K562 (cell line): ENCODE results near the gene HPRT1. TPM values are rescaled to one million over a fixed set of nuclear protein-coding genes. Genes with fewer than 3 reads are reported as not detected.

Experiments
- ATAC-seq: fragments of 200-7000 bp; cut with Tn5 transposase; 3 replicates; pipeline ENCODE4 v1.9.1; 2020; ENCODE audit warnings: moderate library complexity
- BruUV-seq: library from RNA; stranded (reverse); fragments of 400-500 nt; replicated peaks from 2 replicates; lab custom pipeline; 2021; lab: Mats Ljungman, UMichigan
- CTCF ChIA-PET: fragments of 300-600 bp; formaldehyde crosslinking; extraction: SDS; loops from one replicate; lab custom pipeline; 2021; ENCODE audit warnings: low intra/inter-chr PET ratio; lab: Yijun Ruan, JAX
- POLR2A ChIA-PET: fragments of 300-600, 350-650 bp; sonication (Branson Sonifier 250); formaldehyde crosslinking; extraction: SDS; loops from one replicate; lab custom pipeline; 2021; ENCODE audit warnings: antibody characterized with exemption, inconsistent platforms; lab: Yijun Ruan, JAX
- DNase-seq, 4 experiments: peaks; one replicate each; pipeline versions ENCODE4 v3.0.0 to v3.0.0-alpha.2; 2011 to 2018; ENCODE audit warnings: low spot score in 3 of 4, mixed read lengths in 3 of 4; ENCODE audit errors: extremely low read depth in 1 of 4
- FAIRE-seq: peaks from 2 replicates; lab custom pipeline; 2011; peaks lifted over from hg19 to GRCh38; lab: Jason Lieb, UNC
- H2AFZ ChIP-seq: 2 replicates; pipeline ENCODE4 v1.6.0; 2011; ENCODE audit warnings: low read depth, low read length, control low read depth, inconsistent platforms
- H3K27ac ChIP-seq: fragments of 200-600 bp; 3 replicates; pipeline ENCODE4 v1.8.0; 2011; ENCODE audit warnings: low read depth, mild to moderate bottlenecking, control low read depth, inconsistent platforms, low read length, moderate library complexity, mixed read lengths; ENCODE audit errors: extremely low read depth
- H3K27me3 ChIP-seq, 2 experiments: fragments of 300-600 bp in 1 of 2; 2 replicates in 1 of 2; 3 replicates in 1 of 2; pipeline versions ENCODE4 v1.6.0 to v1.8.0; 2011; ENCODE audit warnings: inconsistent platforms in 2 of 2, low read length in 2 of 2, mild to moderate bottlenecking in 1 of 2, mixed read lengths in 1 of 2, moderate library complexity in 1 of 2; ENCODE audit not compliant: control insufficient read depth in 2 of 2, insufficient read depth in 2 of 2
- H3K36me3 ChIP-seq: fragments of 300-600 bp; 3 replicates; pipeline ENCODE4 v1.8.0; 2011; ENCODE audit warnings: mild to moderate bottlenecking, low read length, inconsistent platforms; ENCODE audit not compliant: control insufficient read depth, insufficient read depth
- H3K4me1 ChIP-seq, 2 experiments: fragments of 200-600 bp in 1 of 2; replicated peaks in 1 of 2; 2 replicates in 1 of 2; 3 replicates in 1 of 2; pipeline versions ENCODE4 v1.5.1 to v1.8.0; 2011; ENCODE audit warnings: inconsistent platforms in 2 of 2, low read length in 2 of 2, mild to moderate bottlenecking in 1 of 2, mixed read lengths in 1 of 2, moderate library complexity in 1 of 2; ENCODE audit not compliant: control insufficient read depth in 2 of 2, insufficient read depth in 2 of 2
- H3K4me2 ChIP-seq: 2 replicates; pipeline ENCODE4 v1.6.1; 2011; ENCODE audit warnings: low read length, control low read depth, inconsistent platforms, mixed read lengths; ENCODE audit not compliant: insufficient read depth
- H3K4me3 ChIP-seq: fragments of 200-600 bp; sonication (generic), shearing (Covaris generic); 2 replicates; pipeline ENCODE4 v1.5.1; 2016; ENCODE audit warnings: control low read depth, inconsistent platforms
- H3K79me2 ChIP-seq: fragments of 200-600 bp; 3 replicates; pipeline ENCODE4 v1.8.0; 2011; ENCODE audit warnings: low read length, inconsistent platforms; ENCODE audit not compliant: control insufficient read depth, insufficient read depth
- H3K9ac ChIP-seq, 2 experiments: 2 replicates each; pipeline versions ENCODE4 v1.6.0 to v1.6.1; 2011; ENCODE audit warnings: low read depth in 2 of 2, low read length in 2 of 2, control low read depth in 1 of 2, inconsistent platforms in 1 of 2, mild to moderate bottlenecking in 1 of 2, mixed read lengths in 1 of 2; ENCODE audit not compliant: insufficient read depth in 1 of 2
- H3K9me1 ChIP-seq: one replicate; pipeline ENCODE4 v1.6.0; 2011; ENCODE audit warnings: inconsistent platforms, mild to moderate bottlenecking, low read length, moderate library complexity; ENCODE audit not compliant: control insufficient read depth, insufficient read depth
- H3K9me3 ChIP-seq: replicated peaks from 2 replicates; pipeline ENCODE4 v1.5.1; 2011; ENCODE audit warnings: low read depth, low read length, inconsistent platforms; ENCODE audit not compliant: control insufficient read depth, insufficient read depth
- H4K20me1 ChIP-seq: replicated peaks from 2 replicates; pipeline ENCODE4 v1.6.1; 2011; ENCODE audit warnings: low read length, inconsistent platforms, mixed read lengths; ENCODE audit not compliant: control insufficient read depth, insufficient read depth
- BRF2 ChIP-seq: IDR thresholded peaks from 3 replicates; pipeline ENCODE4 v1.6.1; 2011; ENCODE audit warnings: borderline replicate concordance, mild to moderate bottlenecking; ENCODE audit not compliant: insufficient read length, insufficient read depth
- CTBP1 ChIP-seq: fragments of 450-650 bp; IDR thresholded peaks from 2 replicates; pipeline ENCODE4 v1.6.1; 2016; ENCODE audit warnings: borderline replicate concordance
- ELF1 ChIP-seq: fragments of 200-800 bp; sonication (Bioruptor generic); IDR thresholded peaks from 2 replicates; pipeline ENCODE4 v1.6.1; 2016; ENCODE audit warnings: missing genetic modification characterization, missing compliant biosample characterization
- FOXJ2 ChIP-seq: fragments of 200-800 bp; sonication (Bioruptor generic); IDR thresholded peaks from 2 replicates; pipeline ENCODE4 v1.6.1; 2016; ENCODE audit warnings: missing genetic modification characterization, missing compliant biosample characterization
- KLF13 ChIP-seq: fragments of 450-650 bp; IDR thresholded peaks from 2 replicates; pipeline ENCODE4 v1.6.1; 2016; ENCODE audit warnings: missing genetic modification characterization, low read depth, mild to moderate bottlenecking, missing compliant biosample characterization, moderate library complexity, borderline replicate concordance
- PATZ1 ChIP-seq: fragments of 250-450 bp; sonication (Bioruptor Pico); IDR thresholded peaks from 2 replicates; pipeline ENCODE4 v1.5.0; 2020; ENCODE audit warnings: mild to moderate bottlenecking, borderline replicate concordance
- TEAD4 ChIP-seq, 2 experiments: sonication (generic) in 1 of 2; formaldehyde crosslinking in 1 of 2; IDR thresholded peaks; 2 replicates each; pipeline versions ENCODE4 v1.6.1 to v1.8.0; 2012 to 2022; ENCODE audit warnings: borderline replicate concordance in 1 of 2, inconsistent platforms in 1 of 2, low read length in 1 of 2, mild to moderate bottlenecking in 1 of 2, missing genetic modification reagents in 1 of 2
- YY1 ChIP-seq, 3 experiments: IDR thresholded peaks; 2 replicates each; pipeline ENCODE4 v1.6.1; 2011; ENCODE audit warnings: low read length in 2 of 3, mild to moderate bottlenecking in 2 of 3, moderate library complexity in 2 of 3, borderline replicate concordance in 1 of 3, control low read depth in 1 of 3, low read depth in 1 of 3; ENCODE audit not compliant: insufficient read depth in 3 of 3, insufficient replicate concordance in 2 of 3, control insufficient read depth in 1 of 3, insufficient read length in 1 of 3; ENCODE audit errors: extremely low read depth in 1 of 3
- ZNF277 ChIP-seq: fragments of 250-450 bp; sonication (Bioruptor Pico); IDR thresholded peaks from 2 replicates; pipeline ENCODE4 v1.8.0; 2022; ENCODE audit warnings: inconsistent platforms, mild to moderate bottlenecking, moderate library complexity, borderline replicate concordance
- ZNF280A ChIP-seq: fragments of 450-650 bp; IDR thresholded peaks from 2 replicates; pipeline ENCODE4 v1.6.1; 2018; ENCODE audit warnings: mild to moderate bottlenecking, low read depth; ENCODE audit not compliant: partially characterized antibody
- WGBS: fragments of 100-300 bp; shearing (Covaris generic); methylation state at CpG from one replicate; pipeline ENCODE4 v1.1.6; 2016; ENCODE audit warnings: low coverage, mixed read lengths; ENCODE audit not compliant: insufficient coverage; ENCODE audit errors: missing lambda C conversion rate; 5-methylcytosine and 5-hydroxymethylcytosine counted together
- in situ Hi-C: fragments of 300-500 bp; cut with MboI; formaldehyde crosslinking; loops from 4 replicates; pipeline ENCODE4 v1.15.0; 2018; ENCODE audit warnings: inconsistent platforms, mixed read lengths
- intact Hi-C: fragments of 100-400 bp; cut with micrococcal nuclease; formaldehyde crosslinking; loops from 2 replicates; pipeline ENCODE4 v1.14.2; 2022
- polyA plus RNA-seq, 8 experiments: library from polyadenylated mRNA; depleted of rRNA in 4 of 8; stranded (reverse) in 5 of 8; unstranded in 3 of 8; fragments of >200 nt; fragmentation: Nextera tagmentation in 2 of 8; fragmentation: Illumina TruSeq in 1 of 8; extraction: Ambion mirVana in 2 of 8; extraction: Trizol in 1 of 8; gene quantifications; 2 replicates each; pipeline versions ENCODE4 v1.2.1 to v1.2.3, GENCODE V29; 2011 to 2014; ENCODE audit warnings: inconsistent platforms in 1 of 8, missing spikeins in 1 of 8
- total RNA-seq, 7 experiments: library from RNA; depleted of rRNA in 6 of 7; stranded (reverse); fragments of >200 nt in 6 of 7; fragmentation: Illumina TruSeq in 2 of 7; extraction: Trizol in 2 of 7; gene quantifications; 2 replicates each; pipeline versions ENCODE4 v1.2.1 to v1.2.3, GENCODE V29; 2011 to 2021; ENCODE audit warnings: low replicate concordance in 1 of 7

HPRT1 gene
- total and polyA plus RNA-seq, 9 of the 15 experiments (the other 6 are each of a cell fraction or from before 2014, with no cell fraction given), result 24.4 to 158 (median 104) TPM

GRCh38 chrX:134459683-134460004 lies 321 bp upstream of the HPRT1 start (continued):
- no peak for TF ChIP-seq PATZ1 (CRISPR knock-in tag)
- TF ChIP-seq YY1 (IDR thresholded peaks at IDR 0.05; ENCODE audit: borderline replicate concordance in 1 of 3, control insufficient read depth in 1 of 3, extremely low read depth in 1 of 3, insufficient read depth in 3 of 3, insufficient read length in 1 of 3, insufficient replicate concordance in 2 of 3, low read depth in 1 of 3, low read length in 2 of 3), result peak in 1 of 3 experiments; percentile 13

- in situ Hi-C loops (no loop called here), intact Hi-C loops (no loop called here)
- Histone ChIP-seq H3K36me3 (peaks cover 13% of the 10 kb centered on the region; the same call in 1 of the 3 replicates), H3K9me1 (no peaks in the 10 kb centered on the region), H3K9ac (peak overlapping the region; percentile 80 to 94), H2AFZ (peak overlapping the region; percentile 76), H3K79me2 (peaks cover 52% of the 10 kb centered on the region), H3K4me1 (peaks cover 12 to 14% of the 10 kb centered on the region in 2 experiments; a peak in 4 of 5 replicates), H3K4me2 (peak overlapping the region; percentile 97), H3K4me3 (peak overlapping the region; percentile 90), H3K27ac (peak overlapping the region; percentile 92), H3K9me3 (no peaks in the 10 kb centered on the region), H4K20me1 (0 out of 2 replicates have a peak, but pooled peaks cover 4% of the 10 kb centered on the region), H3K27me3 (no peaks in the 10 kb centered on the region)
- CTCF ChIA-PET, result no interaction called here
- WGBS, result 0% methylated on average over 9 of the region's 9 CpGs
- no peak for FAIRE-seq
- POLR2A ChIA-PET, result interaction anchor here (0.8 kb wide), 2 partner anchors 12 to 13 kb away, joined by 3 to 4 read pairs; no protein-coding TSS in a partner anchor
- BruUV-seq, result TSS peak; percentile 58
- peak; percentile 60 for ATAC-seq
- peak in 2 of 4 experiments; percentile 24 to 43 for DNase-seq
- TF ChIP-seq FOXJ2 (tag) (no peak), BRF2 (no peak), CTBP1 (peak; percentile 16; the same call in 1 of the 2 replicates), TEAD4 (IDR thresholded peaks at IDR 0.05; ENCODE audit: low read length) (0 out of 2 replicates have a peak, but pooled peaks have one; percentile 15), TEAD4 (CRISPR knock-in tag; IDR thresholded peaks at IDR 0.05; ENCODE audit: borderline replicate concordance) (no peak), ELF1 (no peak), KLF13 (no peak), ZNF277 (CRISPR knock-in tag) (no peak), ZNF280A (no peak)
Observed at GRCh38 chrX:134460862-134461220, 876 bp downstream of the HPRT1 start.
